Lung (tissue), 12 donors: ENCODE measurements around the gene NINJ1. TPM values are rescaled to one million over a fixed set of nuclear protein-coding genes. Genes with fewer than 3 reads are reported as not detected.

ENCODE experiments used
- ATAC-seq: fragments of 200-7000 bp; cut with Tn5 transposase; one replicate; pipeline ENCODE4 v1.9.1; 2020; ENCODE audit warnings: moderate number of reproducible peaks; ENCODE audit not compliant: insufficient read depth, low FRiP score
- DNase-seq, 3 donors: peaks; one replicate each; pipeline ENCODE4 v3.0.0-alpha.2; 2013 to 2017
- H3K27ac ChIP-seq, 2 donors: one replicate each; pipeline ENCODE4 v1.5.1; 2013; ENCODE audit warnings: mild to moderate bottlenecking in 2 of 2, moderate library complexity in 2 of 2, control low read depth in 1 of 2, inconsistent platforms in 1 of 2, low read depth in 1 of 2, low read length in 1 of 2
- H3K27me3 ChIP-seq, 3 donors: one replicate each; pipeline ENCODE4 v1.5.1; 2013; ENCODE audit warnings: low read length in 2 of 3; ENCODE audit not compliant: control insufficient read depth in 3 of 3, insufficient read depth in 3 of 3
- H3K36me3 ChIP-seq, 4 donors: one replicate each; pipeline ENCODE4 v1.5.1; 2013; ENCODE audit warnings: low read length in 4 of 4, mild to moderate bottlenecking in 1 of 4, moderate library complexity in 1 of 4; ENCODE audit not compliant: control insufficient read depth in 4 of 4, insufficient read depth in 4 of 4
- H3K4me1 ChIP-seq, 5 donors: one replicate each; pipeline ENCODE4 v1.5.1; 2013; ENCODE audit warnings: low read length in 5 of 5, mild to moderate bottlenecking in 2 of 5, moderate library complexity in 1 of 5; ENCODE audit not compliant: control insufficient read depth in 5 of 5, insufficient read depth in 5 of 5
- H3K4me3 ChIP-seq: one replicate; pipeline ENCODE4 v1.5.1; 2013; ENCODE audit warnings: mild to moderate bottlenecking, control low read depth, moderate library complexity
- H3K9ac ChIP-seq, 2 donors: one replicate each; pipeline ENCODE4 v1.5.1; 2013; ENCODE audit warnings: low read length in 2 of 2, control low read depth in 1 of 2; ENCODE audit not compliant: insufficient read depth in 1 of 2
- H3K9me3 ChIP-seq, 4 donors: one replicate each; pipeline ENCODE4 v1.5.1; 2013; ENCODE audit warnings: low read length in 3 of 4, mild to moderate bottlenecking in 1 of 4, moderate library complexity in 1 of 4; ENCODE audit not compliant: control insufficient read depth in 4 of 4, insufficient read depth in 3 of 4
- WGBS, 2 donors: extraction: QIAGEN DNeasy Blood & Tissue Kit; methylation state at CpG; one replicate each; pipeline ENCODE4 v1.1.7; 2013; 5-methylcytosine and 5-hydroxymethylcytosine counted together
- polyA plus RNA-seq, 2 donors: library from polyadenylated mRNA; stranded (reverse); fragments of 200-250 nt; gene quantifications; one replicate each; pipeline ENCODE4 v1.2.1, GENCODE V29; 2013
- total RNA-seq, 2 donors: library from RNA; depleted of rRNA in 1 of 2; stranded (reverse); fragments of >200 nt in 1 of 2; gene quantifications; one replicate each; pipeline ENCODE4 v1.2.1, GENCODE V29; 2014 to 2021
- TF ChIP-seq, protein P1 (sequence below): IDR thresholded peaks from 2 replicates; pipeline ENCODE4 v1.5.1; 2012; ENCODE audit warnings: mild to moderate bottlenecking; ENCODE audit errors: control extremely low read depth, extremely low read depth
- donor health status: control.
- donor health status: control.
- donor health status: Bipolar disorder and iron deficiency.
- donor health status: healthy.
- donor health status: DM: yes; HTN: yes; CAD: no.

Gene NINJ1
- total and polyA plus RNA-seq, 4 donors, result 44.3 to 324 (median 50.5) TPM

- Histone ChIP-seq H3K9ac (no peak overlapping the region), H3K9me3 (no peaks in the 10 kb centered on the region), H3K36me3 (peaks cover 0 to 25% (median 0%) of the 10 kb centered on the region in 4 donors), H3K4me1 (peaks cover 0 to 18% (median 9%) of the 10 kb centered on the region in 5 donors), H3K27me3 (no peaks in the 10 kb centered on the region), H3K27ac (peak overlapping the region in 1 of 2 donors; percentile 74), H3K4me3 (no peak overlapping the region)
- TF ChIP-seq, protein P1, sequence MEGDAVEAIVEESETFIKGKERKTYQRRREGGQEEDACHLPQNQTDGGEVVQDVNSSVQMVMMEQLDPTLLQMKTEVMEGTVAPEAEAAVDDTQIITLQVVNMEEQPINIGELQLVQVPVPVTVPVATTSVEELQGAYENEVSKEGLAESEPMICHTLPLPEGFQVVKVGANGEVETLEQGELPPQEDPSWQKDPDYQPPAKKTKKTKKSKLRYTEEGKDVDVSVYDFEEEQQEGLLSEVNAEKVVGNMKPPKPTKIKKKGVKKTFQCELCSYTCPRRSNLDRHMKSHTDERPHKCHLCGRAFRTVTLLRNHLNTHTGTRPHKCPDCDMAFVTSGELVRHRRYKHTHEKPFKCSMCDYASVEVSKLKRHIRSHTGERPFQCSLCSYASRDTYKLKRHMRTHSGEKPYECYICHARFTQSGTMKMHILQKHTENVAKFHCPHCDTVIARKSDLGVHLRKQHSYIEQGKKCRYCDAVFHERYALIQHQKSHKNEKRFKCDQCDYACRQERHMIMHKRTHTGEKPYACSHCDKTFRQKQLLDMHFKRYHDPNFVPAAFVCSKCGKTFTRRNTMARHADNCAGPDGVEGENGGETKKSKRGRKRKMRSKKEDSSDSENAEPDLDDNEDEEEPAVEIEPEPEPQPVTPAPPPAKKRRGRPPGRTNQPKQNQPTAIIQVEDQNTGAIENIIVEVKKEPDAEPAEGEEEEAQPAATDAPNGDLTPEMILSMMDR, result peak; percentile 6
- ATAC-seq (peak; percentile 89), DNase-seq (peak; percentile 72 to 83 (median 74))
- 26 to 35% methylated on average over 23 of the region's 23 CpGs for WGBS, 2 donors
Measured at GRCh38 chr9:93119953-93120845, 13.9 kb downstream of the NINJ1 start.

DNA sequence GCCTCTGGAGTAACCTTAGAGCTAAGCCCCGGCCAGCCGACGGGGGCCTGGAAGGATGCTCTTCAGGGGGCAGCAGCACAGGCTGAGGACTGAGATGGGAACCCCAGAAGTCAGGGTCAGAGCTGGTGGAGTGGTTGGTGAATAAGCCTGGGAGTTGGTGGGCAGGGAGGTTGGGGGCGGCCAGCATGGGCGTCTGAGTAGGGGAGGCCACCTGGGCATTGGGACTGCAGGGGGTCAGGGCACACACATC, 14.4 kb downstream of the NINJ1 start:
- Histone ChIP-seq H3K9me3 (no peaks in the 10 kb centered on the region), H3K27me3 (no peaks in the 10 kb centered on the region), H3K36me3 (peaks cover 0 to 19% (median 0%) of the 10 kb centered on the region in 4 donors), H3K4me1 (peaks cover 0 to 18% (median 9%) of the 10 kb centered on the region in 5 donors), H3K27ac (peak overlapping the region in 1 of 2 donors; percentile 74), H3K4me3 (no peak overlapping the region), H3K9ac (no peak overlapping the region)
- TF ChIP-seq, protein P1, result no peak
- no peak for DNase-seq
- WGBS, 2 donors, result 59 to 64% methylated on average over 5 of the region's 5 CpGs
- no peak for ATAC-seq

DNA sequence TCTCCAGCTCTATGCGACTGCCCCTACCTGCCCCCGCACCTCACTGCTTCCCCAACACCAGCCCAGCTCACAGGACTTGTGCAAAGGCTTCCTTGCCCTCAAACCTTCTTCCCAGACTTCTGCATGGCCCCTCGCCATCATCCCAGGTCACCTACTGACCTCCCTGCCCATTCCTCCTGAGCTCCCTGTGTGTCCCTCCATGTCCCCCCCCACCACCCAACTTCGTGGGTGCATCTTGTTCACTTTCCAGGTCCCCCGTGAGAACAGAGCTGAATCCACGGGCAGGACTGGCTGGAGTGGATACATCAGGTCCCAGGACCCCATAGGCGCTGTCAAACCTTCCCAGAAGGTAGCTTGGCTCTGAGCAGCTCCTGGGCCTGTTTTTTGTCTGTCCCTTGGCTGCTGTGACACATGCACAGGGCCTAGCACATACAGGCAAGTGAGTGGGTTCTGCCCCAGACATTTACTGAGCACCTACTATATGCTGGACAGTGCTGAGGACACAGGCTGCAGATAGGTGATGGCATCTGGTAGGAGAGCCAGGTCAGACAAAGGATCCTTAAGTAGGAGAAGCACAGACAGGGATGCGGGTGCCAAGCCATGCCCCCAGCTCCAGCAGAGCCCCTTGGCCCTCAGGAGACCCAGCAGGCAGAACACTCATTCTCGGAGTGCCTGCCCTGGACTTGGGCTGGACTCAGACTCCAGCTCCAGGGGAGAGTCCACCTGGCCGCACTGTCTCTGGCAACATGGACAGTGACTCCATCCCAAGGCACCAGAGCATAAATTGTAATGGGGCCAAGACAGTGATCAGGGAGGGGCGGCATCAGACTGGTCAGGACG, 15.0 kb downstream of the NINJ1 start:
- Histone ChIP-seq H3K9ac (no peak overlapping the region), H3K4me1 (peaks cover 0 to 18% (median 9%) of the 10 kb centered on the region in 5 donors), H3K4me3 (no peak overlapping the region), H3K9me3 (no peaks in the 10 kb centered on the region), H3K27ac (peak overlapping the region in 1 of 2 donors; percentile 74), H3K36me3 (peaks cover 0 to 22% (median 0%) of the 10 kb centered on the region in 4 donors), H3K27me3 (no peaks in the 10 kb centered on the region)
- DNase-seq, result peak in 1 of 3 donors; percentile 9
- ATAC-seq, result no peak
- WGBS, 2 donors, result 84 to 91% methylated on average over 12 of the region's 12 CpGs
- TF ChIP-seq, protein P1, result no peak
